IPS-NIHi7 (cell line): ENCODE results near the gene LACTBL1.
"Not testable (repeated sequence)": the region's sequence is repeated elsewhere in the genome, so short reads cannot be mapped to it uniquely, and the experiment has no call there.

ENCODE experiments used
- DNase-seq: peaks from one replicate; pipeline ENCODE4 v3.0.0; 2012; ENCODE audit warnings: mixed read lengths; ENCODE audit errors: extremely low spot score

Gene LACTBL1

DNA sequence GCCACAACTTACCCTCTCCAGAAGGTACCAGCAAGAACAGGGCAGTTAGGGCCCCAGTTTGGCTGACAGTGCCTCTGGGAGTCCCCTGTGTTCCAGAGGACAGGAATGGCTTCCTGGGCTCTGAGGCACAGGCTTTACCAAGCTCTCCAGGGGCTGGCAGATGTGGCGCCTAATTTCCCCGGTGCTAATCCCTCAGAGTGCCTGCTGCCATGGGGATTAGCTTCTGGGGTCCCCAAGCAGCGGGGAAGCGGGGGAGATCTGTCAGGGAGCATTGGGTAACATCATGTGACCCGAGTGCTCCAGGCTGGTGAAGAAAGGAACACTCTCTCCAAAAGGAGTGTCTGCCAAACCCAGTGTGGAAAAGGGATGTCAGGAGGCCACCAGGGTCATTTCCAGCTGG lies at the start of gene LACTBL1:
TSS of gene LACTBL1 (minus strand) at position 107 of the 400 bp plus-strand sequence. CDS start 550 bp downstream, outside the sequence.
- DNase-seq = peak; percentile 7

GRCh38 chr1:23021834-23022233 lies 49.2 kb upstream of the LACTBL1 start:
- no peak for DNase-seq

DNA sequence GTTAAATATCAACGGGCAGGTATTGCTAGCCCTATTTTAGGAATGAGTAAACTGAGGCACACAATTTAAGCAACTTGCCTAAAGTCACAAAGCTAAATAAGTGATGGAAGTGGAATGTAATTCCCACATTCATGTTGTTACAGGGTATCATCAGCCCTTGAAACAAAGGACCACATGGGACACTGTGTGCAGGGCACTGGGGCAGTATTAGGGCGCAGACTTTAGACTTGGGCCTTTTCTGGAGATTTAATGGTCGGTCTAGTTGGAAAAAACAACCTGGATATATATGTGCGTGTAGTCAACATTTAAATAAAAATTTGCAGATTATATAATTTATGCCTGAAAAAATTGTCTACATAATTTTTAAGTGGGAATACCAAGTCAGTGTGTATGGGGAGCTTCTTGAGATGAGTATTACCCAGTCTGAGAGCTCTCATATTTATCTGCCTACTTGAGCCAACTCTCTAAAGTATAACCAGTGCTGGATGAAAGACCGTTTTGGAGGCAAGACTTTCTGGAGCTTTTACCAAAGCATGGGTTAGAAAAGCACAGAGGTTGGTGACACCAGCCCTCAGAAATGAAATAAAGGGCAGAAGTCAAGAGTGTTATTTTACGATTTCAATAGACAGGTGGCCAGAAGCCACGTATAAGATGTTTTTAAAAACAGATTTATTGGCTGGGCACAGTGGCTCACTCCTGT lies 48.2 kb upstream of the LACTBL1 start:
- DNase-seq = no peak

DNA sequence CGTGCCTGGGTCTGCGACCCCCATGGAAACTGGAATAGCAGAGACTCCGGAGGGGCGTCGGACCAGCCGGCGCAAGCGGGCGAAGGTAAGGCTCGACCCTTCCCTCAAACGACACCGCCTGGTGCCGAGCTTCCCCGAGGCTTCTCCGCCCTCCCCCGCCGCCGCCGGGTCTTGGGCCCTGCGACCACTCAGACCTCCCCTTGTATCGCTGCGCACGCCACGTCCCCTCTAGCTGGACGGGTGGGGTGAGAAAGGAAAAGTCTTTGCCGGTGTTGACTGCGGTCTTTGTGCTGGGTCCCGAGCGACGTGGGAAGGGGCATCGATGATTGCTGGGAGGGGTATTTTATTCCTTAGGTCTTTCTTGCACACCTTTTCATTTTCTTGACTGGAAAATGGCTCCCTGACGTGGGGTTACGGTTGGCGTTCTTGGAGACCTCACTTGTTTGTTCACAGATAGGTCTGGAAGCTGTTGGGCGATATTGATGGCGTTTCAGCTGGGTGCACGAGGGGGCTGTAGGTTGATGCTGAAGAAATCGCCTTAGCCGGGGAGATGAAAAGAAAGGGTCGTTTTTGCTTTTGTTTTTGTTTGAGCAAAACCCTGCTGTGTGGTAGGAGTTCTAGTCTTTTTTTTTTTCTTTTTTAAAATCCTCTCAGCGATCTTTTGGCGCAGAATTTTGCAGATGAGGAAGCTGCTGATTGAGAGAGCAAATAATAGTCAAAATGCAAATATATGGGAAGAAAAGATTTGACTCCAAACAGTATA lies 47.4 kb upstream of the LACTBL1 start:
- DNase-seq = peak; percentile 52

DNA sequence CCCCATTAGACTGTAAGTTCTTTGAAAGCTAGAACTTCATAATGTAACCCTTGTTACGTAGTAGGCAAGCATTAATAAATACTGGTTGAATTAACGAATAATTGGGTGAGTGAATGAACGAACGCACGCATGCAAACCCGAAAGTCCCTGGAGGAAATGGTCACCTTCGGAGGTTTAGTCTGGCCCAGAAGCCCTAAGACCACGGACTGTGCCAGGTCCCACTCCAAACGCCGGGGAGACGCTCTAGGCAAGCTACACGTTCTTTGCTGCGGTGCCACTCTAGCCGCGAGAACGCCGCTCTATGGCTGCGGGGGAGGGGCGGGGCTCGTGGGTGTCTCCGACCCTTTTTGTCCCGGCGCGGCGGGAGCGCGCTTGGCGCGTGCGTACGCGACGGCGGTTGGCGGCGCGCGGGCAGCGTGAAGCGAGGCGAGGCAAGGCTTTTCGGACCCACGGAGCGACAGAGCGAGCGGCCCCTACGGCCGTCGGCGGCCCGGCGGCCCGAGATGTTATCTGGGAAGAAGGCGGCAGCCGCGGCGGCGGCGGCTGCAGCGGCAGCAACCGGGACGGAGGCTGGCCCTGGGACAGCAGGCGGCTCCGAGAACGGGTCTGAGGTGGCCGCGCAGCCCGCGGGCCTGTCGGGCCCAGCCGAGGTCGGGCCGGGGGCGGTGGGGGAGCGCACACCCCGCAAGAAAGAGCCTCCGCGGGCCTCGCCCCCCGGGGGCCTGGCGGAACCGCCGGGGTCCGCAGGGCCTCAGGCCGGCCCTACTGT lies 46.6 kb upstream of the LACTBL1 start, which contains the start of gene KDM1A:
TSS of gene KDM1A (plus strand) at position 375 of the 769 bp plus-strand sequence. CDS start at position 504, 129 bp downstream.
- peak; percentile 97 for DNase-seq

- no peak for DNase-seq
Observed at GRCh38 chr1:23018661-23019093, 46.0 kb upstream of the LACTBL1 start.

DNA sequence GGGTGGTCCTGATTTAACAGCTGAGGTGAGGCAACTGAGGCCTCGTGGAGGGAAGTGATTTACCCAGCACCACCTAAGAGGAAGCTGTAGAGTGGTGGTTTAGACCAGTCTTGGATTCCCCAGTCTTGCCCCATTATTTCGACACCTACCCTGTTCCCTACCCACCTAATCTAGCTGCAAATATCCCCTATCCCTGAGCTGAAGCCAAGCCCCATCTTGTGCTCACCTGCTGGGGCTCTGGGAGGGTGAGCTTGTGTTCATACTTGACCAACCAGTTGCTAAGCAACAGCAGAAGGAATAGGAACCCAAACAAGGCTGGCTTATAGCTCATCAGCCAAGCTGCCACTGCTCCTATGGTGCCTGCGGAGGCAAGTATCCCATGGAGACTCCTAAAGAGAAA lies 41.0 kb upstream of the LACTBL1 start:
- DNase-seq = peak; percentile 40

DNA sequence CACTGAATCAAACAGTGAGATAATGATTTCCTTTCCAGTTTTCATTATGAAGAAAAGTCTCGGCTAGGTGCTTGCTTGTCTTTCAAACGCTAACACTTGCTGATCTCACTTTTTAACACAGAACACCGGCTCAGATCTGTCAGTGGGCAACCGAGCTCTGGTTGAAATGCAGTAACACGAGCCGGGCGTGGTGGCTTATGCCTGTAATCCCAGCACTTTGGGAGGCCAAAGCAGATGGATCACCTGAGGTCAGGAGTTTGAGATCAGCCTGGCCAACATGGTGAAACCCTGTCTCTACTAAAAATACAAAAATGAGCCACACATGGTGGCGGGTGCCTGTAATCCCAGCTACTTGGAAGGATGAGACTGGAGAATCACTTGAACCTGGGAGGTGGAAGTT lies 37.4 kb upstream of the LACTBL1 start:
- not testable (repeated sequence) for DNase-seq

- no peak for DNase-seq
Observed at GRCh38 chr1:23008901-23009300, 36.2 kb upstream of the LACTBL1 start.

- no peak for DNase-seq
Observed at GRCh38 chr1:23007106-23007505, 34.4 kb upstream of the LACTBL1 start.

GRCh38 chr1:23004769-23005168 lies 32.1 kb upstream of the LACTBL1 start:
- not testable (repeated sequence) for DNase-seq

GRCh38 chr1:23004112-23004511 lies 31.4 kb upstream of the LACTBL1 start:
- DNase-seq = no peak

GRCh38 chr1:23002218-23002617 lies 29.6 kb upstream of the LACTBL1 start:
- DNase-seq = not testable (repeated sequence)

GRCh38 chr1:23000133-23000532 lies 27.5 kb upstream of the LACTBL1 start:
- not testable (repeated sequence) for DNase-seq

DNA sequence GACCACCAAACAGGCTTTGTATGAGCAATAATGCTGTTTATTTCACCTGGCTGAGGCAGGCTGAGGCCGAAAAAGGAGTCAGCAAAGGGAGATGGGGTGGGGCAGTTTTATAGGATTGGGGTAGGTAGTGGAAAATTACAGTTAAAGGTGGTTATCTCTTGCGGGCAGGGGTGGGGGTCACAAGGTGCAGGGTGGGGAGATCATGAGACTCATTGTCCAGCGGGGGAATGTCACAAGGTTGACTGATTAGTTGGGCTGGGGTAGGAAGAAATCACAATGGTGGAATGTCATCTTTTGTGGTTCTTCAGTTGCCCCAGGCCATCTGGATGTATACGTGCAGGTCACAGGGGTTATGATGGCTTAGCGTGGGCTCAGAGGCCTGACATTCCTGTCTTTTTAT lies 24.9 kb upstream of the LACTBL1 start:
- DNase-seq = not testable (repeated sequence)

DNA sequence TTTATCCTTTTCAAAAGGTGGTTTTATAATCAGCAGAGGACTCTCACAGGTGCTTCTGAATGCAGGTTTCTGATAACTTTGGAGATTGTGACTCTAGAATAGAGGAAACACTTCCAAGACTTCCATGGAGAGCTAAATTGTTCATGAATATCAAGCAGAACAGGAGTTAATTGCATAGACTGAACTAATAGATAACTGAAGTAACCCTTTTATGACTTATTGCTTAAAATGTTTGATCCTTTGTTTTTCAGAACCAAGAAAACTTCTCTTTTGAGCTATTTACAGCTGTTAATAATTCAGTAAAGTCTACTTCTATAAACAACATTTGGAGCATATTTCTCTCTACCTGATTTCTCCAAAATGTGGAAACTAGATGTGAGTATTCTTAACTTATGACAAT lies 23.1 kb upstream of the LACTBL1 start:
- DNase-seq = no peak

- not testable (repeated sequence) for DNase-seq
Observed at GRCh38 chr1:22993220-22993795, 20.6 kb upstream of the LACTBL1 start.

GRCh38 chr1:22992384-22992783 lies 19.7 kb upstream of the LACTBL1 start:
- not testable (repeated sequence) for DNase-seq

GRCh38 chr1:22983944-22984343 lies 11.3 kb upstream of the LACTBL1 start:
- DNase-seq = no peak

DNA sequence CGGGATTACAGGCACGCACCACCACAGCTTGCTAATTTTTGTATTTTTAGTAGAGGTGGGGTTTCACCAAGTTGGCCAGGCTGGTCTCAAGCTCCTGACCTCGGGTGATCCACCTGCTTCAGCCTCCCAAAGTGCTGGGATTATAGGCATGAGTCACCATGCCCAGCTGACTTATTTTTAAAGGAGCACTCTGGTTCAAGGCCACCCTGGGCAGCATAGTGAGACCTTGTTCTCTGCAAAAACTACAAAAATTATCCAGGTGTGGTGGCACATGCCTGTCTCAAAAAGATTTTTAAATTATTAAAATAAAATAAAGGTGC lies 7.8 kb upstream of the LACTBL1 start:
- not testable (repeated sequence) for DNase-seq

GRCh38 chr1:22978299-22978698 lies 5.6 kb upstream of the LACTBL1 start:
- DNase-seq = no peak
